ENCODE data around the gene C15orf39.

Gene C15orf39

DNA sequence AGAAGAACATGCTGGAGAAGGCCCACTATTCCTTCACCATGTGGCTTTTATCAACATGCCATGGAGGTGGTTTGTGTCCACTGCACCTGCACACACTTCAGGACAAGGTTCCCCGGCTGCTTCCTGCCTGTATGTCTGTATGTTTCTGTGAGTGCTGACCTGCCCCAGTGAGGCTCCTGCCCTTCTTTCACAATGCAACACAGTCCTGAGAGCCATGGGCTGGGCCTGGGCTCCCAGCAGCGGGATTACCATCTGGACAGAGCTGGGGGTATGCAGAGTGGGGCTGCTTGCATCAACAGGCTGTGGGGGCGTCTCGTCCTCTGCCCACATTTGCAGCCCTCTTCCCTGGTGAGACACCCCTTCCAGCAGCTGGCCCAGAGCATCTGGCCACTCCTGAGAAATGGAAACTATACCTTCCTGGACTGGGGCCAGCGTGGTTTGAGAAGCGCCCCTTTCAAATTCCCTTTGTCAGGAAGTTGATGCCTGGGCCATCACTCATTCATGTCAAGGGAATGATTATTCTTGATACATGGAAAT, 29.3 kb upstream of the C15orf39 start:
- no peak for FAIRE-seq

DNA sequence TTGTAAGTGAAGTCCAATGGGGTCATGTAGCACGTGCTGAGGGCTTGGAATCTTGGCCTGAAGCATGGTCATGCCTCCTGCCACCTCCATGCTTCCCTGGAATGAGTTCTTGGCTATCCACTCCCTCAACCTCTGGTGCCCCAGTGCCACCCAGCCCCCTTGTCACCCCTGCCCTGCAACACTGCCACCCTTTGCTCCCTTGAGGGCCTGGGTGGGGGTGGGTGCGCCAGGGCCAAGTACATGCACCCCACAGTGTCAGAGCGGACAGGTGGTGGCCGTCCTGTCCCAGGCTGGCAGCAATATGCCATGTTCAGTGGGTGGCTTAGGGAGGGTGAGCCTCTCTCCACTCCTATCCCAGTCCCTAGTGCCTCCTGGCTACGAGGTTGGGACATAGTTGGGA, 27.6 kb upstream of the C15orf39 start:
- FAIRE-seq, result no peak

DNA sequence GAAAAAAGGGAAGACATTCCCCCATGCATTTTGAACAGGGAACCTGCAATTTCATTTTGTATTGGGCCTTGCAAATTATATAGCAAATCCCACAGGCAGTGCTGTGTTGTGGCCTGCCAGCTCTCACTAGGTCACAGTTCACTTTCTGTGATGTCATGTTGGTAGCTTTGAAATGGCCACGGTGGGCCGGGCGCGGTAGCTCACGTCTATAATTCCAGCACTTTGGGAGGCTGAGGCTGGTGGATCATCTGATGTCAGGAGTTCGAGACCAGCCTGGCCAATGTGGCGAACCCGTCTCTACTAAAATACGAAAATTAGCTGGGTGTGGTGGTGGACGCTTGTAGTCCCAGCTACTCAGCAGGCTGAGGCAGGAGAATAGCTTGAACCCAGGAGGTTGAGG, 27.0 kb upstream of the C15orf39 start:
- FAIRE-seq, result no peak

DNA sequence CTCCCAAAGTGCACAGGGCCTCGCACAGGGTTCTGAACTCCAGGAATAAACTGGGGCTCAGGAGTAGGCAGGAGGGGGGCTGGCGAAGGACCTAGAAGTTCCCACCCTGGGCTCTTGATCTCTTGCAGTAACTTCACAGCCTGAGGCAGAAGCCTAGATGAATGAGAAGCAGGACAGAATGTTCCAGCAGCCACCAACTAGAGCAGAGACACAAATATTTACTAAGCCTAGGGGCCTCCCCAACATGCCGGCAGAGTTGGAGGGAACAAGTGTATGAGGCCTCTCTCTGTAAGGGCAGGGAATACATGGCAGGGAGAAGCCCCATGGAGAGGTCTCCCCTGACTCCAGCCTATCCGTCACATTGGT, 25.3 kb upstream of the C15orf39 start:
- no peak for FAIRE-seq

DNA sequence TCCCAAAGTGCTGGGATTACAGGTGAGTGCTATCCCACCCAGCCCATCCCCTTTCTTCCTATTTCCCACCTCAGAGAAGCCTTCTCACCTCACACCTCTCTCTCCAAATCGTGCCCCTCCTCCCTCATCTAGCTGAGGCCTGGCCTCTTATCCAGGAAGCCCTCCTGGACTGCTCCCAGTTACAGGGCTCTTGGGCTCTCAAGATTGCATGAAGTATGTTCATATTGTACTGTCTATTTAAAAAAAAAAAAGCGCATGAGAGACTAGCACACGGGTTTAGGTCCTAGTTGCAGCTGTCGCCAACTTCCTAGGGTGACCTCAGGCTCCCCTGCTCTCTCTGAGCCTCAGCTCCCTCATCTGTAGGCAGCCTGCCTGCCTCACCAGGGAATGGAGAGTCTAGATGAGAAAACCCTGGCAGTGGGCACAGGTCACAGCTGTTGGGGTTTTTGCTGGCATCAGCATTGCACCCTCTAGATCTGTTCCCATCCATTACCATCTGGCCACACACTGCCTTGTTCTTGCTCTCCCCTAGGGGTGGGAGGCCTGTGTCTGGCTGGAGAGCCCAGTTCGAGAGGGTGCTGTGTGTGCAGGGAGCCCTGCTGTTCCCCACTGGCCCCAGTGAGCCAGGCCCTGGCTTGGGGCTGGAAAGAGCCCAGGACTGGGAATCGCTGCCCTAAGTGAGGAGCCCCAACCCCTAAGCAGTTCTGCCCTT, 24.2 kb upstream of the C15orf39 start:
- no peak for FAIRE-seq

DNA sequence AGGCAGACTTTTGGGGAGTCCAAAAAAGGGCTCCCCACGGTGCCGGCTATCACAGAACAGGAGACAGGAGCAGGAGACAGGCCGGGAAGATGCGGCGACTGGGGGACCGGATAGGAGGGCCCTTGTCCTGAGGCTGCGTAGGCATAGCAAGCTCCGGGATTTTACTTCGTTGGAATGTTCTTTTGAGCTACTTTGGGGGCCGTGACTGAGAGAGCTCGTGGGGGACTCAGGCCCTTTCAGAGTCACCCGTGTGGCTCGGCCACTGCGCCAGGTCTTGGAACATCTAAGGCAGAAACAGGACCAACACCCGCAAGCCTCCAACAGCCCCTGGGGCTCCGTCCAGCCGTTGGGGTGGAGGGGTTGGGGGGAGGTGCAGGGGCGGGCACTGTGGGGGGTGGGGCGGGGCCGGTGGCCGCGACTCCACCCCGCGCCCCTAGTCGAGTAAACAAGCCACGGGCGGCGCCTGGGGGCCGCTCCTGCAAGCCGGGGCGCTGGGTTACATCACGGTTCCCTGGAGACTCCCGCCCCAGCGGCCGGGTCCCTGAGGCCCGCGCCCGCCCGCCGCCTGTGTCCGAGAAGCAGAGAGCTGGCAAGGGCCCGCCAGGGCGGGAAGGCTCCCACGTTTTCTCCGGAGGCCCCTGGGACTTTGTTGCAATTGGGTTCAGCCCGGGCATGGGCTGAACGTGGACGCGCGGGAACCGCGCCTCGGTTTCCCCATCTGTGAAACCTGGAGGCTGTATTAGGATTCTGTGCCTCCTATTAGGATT, 23.3 kb upstream of the C15orf39 start:
- FAIRE-seq, result no peak

DNA sequence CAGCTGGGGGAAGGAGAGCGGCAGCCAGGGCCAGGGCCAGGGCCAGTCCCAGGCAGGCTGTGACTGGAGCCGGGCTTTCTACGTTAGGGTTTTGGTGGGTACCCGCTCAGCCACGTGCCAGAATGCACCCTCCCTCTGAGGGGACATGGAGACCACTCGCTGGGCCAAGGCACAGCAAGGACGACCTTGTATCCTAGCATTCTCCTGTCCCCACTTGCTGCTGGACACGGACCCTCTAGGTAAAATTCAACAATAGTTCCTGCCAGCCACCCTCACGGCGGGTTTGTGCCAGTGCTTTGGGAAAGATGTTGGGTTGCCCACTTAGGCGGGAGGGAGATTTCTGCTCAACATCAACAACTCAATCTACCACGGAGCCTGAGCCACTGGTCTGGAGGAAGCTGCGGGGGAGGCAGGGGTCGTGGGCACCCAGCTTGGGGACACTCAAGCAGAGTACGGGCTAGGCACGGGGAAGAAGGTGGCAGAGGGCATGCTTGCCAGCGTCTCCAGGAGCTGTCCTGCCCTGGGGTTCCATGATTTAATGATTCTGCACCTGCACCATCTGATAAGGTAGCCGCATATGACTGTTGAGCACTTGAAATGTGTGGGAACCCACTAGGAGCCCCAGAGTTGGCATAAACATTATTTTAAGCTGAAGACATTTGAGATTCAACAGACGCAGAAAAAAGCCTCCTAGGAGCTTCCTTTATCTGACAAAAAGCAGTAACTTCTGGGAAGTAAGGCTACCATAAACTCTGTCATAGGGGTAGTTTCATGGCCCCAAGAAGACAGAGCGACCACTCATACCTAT, 22.5 kb upstream of the C15orf39 start:
- no peak for FAIRE-seq

DNA sequence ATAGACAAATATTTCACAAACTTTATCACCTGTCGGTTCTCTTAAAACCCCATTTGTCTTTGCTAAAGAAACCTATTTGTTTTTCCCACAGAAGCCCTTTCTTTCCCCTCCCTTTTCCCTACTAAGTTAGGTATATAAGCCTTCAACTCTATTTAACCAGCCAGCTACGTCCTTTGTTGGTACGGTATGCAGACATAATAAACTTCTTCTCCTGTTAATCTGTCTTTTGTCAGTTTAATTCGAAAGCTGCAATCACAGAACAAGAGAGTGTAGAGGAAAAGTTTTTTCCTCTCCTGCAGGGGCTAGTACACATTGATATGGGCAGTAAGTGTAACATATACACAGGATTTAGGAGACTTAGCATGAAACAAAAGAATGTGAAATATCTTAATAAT, 21.9 kb upstream of the C15orf39 start:
- FAIRE-seq, result no peak

DNA sequence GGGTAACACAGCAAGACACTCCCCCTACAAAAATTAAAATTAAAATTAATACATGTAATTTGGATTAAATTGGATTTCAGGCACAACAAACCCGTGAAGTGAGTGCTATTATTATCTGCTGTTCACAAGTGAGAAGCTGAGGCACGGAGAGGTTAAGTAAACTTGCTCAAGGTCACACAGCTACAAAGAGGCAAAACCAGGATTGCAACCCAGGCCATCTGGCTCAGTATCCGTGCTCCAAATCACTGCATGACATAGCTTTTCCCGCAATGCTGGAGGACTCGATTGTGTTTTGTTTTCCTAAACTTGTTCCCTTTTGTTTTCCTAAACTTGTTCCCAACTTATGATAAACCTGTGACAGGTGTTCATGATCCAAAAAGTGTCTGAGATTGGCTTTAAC, 19.9 kb upstream of the C15orf39 start:
- FAIRE-seq, result no peak

DNA sequence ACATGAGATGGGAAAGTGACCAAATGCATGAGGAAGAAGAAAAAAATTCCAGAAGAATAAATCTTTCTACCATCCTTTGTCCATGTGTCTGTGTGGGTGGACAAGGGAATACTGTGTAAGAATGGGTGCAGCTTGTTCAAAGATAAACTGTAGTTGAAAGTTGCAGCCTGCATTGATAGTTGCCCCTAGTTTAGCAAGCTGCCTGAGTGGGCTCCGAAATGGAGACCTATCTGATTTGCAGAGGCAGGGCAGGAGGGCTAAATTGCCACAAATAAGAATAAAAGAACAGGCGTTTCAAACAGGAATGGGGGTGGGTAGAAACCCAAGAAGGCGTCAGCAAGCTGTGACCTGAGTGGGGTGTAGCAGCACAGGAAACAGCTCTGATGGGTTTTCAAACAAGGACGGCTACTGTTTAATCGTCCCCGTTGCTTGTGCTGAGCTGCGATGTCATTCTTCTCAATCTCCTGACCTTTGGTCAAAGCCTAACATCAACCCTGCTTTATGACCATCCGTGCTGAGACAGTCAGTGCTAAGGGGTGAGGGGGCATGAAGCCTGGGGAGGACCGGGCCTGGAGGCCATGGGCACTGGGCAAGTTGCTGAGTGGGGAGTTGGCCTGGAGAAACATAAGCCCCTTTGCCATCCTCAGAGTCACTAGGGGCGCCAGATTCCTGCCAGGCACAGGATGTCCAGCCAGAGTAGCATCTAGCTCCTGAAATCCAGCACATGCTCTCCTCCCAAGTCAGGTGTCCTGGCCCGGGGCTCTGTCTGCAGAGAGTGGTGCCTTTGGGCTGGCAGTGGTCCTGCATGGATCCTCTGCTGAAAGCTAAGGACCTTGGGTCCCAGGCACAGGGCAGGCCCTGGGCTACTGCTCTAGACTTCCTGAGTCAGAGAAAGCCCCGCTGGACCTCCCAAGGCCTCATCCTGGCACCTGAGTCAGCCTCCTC, 19.2 kb upstream of the C15orf39 start:
- no peak for FAIRE-seq

DNA sequence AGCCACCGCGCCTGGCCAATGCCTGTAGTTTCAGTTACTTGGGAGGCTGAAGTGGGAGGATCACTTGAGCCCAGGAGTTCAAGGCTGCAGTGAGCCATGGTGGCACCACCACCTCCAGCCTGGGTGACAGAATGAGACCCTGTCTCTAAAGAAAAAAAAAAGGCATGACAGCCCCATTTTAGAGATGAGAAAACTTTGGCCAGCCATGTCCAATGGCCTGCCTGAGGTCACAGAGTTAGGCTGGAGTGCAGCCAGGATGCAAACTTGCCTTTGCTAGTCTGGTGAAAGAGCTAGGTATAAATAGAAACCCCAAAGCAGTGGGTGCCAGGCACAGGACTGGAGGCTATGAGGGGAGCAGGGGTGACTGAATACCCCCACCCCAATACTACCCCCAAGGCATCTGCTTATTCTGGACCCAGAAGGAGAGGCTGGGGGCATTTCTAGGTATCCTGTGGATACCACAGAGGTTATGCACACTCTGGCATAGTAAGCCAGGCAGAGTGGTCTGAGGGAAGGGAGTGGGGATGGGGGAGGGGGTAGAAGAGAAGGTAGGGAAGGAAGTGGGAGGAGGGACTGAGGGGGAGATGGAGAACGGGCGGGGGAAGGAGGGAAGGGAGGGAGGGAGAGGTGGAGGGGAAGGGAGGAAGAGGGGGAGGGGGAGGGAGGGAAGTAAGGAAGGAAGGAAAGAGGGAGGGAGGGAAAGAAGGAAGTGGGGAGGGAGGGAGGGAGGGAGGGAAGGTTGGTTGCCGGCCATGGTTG, 16.2 kb upstream of the C15orf39 start:
- FAIRE-seq, result no peak

DNA sequence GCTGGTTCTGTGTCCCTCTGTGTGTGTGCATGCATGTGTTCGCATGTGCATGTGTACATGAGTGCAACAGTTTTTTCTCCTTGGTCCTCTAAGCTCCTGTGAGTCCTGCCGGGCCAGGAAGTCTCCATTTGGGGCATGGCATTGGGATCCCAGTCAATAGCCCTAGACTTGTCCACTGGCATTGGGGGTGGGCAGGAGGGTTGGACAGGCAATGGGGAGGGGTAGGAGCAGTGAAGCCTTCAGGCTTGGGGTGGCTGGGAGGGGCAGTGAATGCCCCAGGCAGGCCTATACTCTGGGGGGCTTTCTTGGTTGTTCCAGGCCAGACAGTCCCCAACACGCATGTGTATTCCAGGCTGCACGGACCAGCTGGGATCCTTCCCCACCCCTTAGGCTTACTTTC, 15.6 kb upstream of the C15orf39 start:
- no peak for FAIRE-seq

DNA sequence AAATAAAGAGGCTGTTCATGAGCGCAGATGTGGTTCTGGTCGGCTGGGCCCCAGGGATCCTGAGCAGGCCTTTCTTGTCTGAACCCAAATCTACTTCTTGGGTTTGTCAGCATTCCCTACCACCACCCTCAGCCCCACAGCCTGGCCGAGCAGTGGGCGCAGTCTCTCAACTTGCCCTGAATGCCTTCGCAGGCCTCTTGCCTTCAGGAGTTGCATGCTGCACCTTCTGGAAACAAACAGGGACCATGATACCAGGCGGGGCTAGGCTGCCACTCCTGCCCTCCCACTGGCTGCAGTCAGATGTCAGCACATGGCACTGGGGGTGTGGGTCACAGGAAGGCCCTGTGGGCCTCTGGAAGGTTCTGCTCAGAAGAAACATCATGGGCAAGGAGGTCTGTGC, 13.2 kb upstream of the C15orf39 start:
- no peak for FAIRE-seq

DNA sequence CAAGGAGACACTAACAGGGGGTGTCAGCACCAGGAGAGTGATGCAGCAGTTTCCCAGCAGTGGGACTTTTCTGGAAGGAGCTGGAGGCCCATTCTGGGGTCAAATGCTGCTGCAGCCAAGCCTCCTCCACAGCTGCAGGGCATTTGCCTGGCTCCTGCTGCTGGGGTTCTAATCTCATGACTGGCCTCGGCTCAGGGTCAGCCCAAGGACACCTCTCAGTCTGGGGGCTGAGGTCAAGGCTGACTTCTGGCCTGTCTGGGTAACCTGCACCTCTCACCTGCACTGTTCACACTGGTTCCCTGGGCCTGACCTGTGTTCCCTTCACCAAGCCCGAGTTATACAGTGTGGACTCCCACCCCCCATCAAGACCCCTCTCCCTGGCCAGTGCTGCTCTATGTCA, 10.4 kb upstream of the C15orf39 start:
- FAIRE-seq, result no peak

DNA sequence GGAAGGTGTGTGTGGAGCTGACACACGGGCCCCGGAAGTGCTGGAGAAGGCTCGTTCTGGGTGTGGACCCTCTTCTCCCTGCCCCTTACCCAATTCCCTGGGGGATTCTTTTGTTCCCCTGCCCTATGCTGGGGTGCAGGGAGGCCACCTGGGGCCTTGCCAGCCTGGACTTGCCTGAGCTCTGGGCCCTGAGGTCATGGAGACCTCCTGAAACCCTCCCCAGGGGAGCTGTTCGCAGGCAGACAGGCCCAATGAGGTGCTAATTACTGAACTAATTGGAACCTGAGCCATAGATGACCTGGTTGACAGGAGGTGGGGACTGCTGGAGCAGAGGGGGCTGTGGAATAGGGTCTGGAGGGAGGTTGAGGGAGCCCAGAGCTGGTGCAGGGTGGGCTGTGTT, 9.4 kb upstream of the C15orf39 start:
- FAIRE-seq, result no peak

DNA sequence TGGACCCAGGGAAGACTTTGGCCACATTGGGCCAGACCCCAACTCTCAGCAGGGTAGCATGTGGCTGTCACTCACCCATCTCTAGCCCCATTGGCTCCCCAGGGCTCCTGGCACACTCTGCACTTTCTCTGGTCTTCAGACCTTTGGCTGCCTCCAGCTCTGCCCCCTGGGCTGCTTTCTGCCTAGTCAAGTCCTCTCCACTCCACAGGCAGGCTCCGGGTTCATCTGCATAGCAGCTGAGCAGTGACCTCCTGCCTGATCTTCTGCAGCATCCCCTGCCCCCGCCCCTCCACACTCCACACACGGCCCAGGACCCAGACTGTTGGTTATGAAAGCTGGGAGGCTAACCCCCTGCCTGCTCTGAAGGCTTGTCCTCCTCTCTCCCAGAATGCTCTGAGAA, 8.4 kb upstream of the C15orf39 start:
- FAIRE-seq, result no peak

DNA sequence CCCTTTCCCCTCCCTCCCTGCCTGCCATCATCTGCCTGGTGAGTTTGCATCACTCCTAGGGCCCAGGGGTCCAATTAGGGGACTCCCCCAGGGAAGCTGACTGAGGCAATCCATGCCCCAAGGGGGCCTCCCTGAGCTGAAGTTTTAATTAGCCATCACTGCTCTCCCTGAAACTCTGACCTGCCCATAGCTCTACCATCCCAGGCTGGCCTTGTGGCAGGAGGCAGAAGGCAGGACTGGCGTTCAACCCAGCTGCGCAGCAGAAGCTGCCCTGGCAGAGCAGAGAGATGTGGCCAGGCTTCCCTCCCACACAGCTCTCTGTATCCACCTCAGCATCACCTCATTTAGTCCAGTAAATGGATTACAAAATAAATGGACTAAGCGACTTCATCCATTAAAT, 7.7 kb upstream of the C15orf39 start:
- no peak for FAIRE-seq

DNA sequence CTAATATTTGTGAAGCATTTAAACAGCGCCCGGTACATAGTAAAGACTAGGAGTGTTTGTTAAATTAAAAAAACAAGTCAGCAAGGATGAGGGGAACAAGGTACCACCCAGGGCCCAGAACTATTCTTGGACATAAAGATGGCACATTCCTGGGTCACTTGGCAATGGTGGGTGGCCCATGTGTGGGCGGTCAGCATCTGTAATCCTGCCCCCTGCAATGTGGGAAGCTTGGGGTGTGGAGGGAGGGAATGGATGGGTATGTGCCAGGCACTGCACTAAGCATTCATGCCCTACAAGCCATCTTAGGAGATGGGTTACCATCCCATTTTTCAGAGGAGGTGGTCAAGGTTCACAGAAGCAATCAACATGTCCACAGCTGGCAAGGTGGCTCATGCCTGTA, 7.3 kb upstream of the C15orf39 start:
- FAIRE-seq, result no peak

DNA sequence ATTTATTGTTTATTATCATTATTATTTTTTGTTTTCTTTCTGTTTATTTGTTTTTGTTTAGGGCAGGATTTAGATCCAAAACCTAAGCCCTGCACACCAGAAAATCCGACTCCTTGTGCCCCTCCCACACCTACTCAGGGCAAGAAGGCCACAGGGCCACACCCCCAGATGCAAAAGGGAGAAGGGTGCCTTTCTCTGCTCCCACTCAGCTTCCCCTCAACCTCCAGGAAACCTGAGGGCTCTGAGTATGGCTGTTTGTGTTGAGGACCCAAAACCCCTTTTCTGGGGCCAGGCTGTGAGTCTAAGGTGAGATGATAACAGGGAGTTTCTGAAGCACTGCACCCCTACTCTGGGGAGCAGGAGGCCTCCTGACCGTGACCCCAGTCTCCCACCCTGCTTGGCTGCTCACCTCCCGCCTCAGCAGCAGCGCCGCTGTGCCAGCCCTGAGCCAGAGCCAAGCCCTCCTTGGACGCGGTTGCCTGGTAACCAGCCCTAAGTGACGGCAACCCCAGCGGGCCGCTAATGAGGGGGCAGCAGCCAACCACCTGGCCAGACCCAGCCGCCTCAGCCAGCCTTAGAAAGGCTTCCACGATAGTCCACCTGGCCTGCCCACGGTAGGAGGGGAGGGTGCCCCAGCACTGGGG, 6.4 kb upstream of the C15orf39 start:
- FAIRE-seq, result no peak

DNA sequence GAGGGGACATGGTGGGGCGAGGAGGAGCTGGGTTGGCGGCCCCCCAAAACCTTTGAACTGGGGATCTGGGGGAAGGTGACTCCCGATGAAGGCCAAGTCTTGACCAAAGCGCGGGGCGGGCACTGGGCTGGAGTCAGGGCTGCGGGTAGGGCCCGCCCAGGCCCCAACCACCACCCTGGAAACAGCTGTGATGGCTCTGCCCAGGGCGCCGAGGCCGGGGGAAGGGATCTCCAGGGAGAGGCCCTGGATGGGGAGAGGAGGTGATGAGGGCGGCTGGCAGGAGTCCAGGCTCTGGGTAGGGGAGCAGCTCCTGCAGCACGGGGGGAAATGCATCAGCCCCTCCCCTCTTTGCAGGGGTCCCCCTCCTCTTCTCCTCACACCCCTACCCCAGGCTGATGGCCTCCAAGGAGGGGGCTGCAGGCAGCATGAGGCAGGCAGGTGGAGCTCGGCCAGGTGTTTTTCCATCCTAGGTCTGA, 5.9 kb upstream of the C15orf39 start:
- no peak for FAIRE-seq

DNA sequence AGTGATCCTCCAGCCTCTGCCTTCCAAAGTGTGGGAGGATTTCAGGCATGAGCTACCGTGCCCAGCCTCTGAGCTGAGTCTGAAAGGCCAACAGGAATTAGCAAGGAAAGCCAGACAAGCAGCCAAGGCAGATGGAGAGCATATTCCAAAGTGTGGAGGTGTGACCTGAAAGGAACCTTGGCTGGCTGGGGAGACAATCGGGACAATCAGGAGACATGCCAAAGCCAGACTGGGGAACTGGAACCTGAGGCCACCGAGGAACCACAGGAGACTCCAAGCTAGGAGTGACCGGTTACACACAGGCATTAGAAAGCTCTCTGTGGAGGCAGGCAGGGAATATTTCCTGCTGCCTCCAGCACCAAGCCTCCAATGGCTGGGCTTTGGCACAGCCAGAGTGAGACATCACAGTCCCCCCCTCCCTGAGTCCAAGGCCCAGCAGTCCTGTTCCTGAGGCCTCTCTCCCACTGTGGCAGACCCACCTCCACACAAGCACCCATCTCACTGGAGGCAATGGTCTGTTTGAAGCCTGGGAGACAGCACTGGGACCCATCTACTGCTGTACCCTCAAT, 4.5 kb upstream of the C15orf39 start:
- FAIRE-seq, result no peak

Measured in colon (tissue), 2 donors.